Stimulated activated CD4-positive, alpha-beta T cell treated with anti-CD3 and anti-CD28 coated beads, Interleukin-1b, Interleukin-23, amount 100 ng/mL, for 48 hours (primary cell): ENCODE data around the gene TBC1D12.
"Not testable (repeated sequence)": the region's sequence is repeated elsewhere in the genome, so short reads cannot be mapped to it uniquely, and the experiment has no call there.

Experiments used
- DNase-seq: peaks from one replicate; pipeline ENCODE4 v3.0.0-alpha.2; 2020

TBC1D12 gene

DNA sequence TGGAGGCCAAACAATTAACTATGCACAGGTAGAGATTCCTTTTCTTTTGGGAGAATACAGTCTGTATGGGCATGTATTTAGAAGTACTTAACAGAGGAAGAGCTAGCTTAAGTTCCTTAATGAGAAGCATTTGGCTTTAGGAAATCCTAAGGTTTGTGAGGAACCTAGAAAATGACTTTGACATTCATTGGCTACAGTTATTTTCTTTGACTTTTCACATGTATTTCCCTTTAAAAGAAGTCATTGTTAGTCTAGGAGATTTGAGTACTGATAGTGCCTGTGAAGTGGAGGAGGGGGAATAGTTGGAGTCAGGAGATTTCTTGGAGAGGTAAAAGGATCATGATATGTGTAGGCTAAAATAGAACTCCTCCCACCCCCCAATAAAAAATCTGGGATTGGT is 146.9 kb downstream of the TBC1D12 start:
- no peak for DNase-seq

DNA sequence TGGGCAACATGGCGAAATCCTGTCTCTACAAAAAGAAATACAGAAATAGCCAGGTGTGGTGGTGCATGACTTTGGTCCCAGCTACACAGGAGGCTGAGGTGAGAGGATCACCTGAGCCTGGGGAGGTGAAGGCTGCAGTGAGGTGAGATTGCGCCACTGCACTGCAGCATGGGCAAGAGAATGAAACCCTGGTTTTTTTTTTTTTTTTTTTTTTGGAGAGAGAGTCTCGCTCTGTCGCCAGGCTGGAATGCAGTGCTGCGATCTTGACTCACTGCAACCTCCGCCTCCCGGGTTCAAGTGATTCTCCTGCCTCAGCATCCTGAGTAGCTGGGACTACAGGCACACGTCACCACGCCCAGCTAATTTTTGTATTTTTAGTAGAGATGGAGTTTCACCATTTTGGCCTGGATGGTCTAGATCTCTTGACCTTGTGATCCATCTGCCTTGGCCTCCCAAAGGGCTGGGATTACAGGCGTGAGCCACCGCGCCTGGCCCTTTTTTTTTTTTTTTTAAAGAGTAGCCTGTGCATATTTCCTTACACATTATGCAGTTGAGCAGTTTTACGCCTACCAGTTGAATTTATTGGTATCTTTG is 165.5 kb downstream of the TBC1D12 start:
- not testable (repeated sequence) for DNase-seq

DNA sequence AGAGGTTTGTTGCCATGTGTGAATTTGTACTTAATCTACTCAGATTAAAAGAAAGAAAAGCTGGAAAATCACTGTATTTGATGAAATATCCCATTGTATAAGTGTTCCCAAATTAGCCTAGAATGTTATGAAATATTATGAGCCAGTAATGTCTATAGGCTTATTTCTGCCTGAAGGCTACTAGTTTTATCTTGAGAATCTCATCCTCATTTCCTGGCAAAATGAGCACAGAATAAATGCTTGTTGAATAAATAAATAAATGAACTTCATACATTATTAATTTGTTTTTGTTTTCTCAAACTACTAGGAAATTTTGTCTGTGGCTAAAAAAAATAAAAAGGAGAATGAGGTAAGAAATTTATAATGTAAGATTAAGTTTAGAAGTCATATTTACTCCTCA is 168.7 kb downstream of the TBC1D12 start:
- no peak for DNase-seq

DNA sequence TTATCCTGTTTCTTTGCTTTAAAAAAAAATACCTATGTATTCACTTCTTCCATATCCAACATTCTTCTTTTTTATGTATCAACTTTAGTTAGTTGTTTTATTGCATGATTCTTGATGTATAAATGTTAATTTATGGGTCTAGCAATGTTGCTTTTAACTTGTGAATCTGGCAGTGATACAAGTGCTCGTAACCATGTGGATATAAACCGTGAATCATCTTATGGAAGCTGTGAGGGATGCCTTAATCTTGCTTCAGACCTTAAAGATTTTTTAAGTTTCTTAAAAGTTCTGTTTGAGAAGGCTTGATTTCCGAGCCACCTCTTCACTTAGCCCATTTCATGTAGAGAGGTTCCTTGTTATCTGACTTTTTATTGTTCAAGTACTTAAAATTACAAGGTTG is 169.2 kb downstream of the TBC1D12 start:
- DNase-seq: no peak

DNA sequence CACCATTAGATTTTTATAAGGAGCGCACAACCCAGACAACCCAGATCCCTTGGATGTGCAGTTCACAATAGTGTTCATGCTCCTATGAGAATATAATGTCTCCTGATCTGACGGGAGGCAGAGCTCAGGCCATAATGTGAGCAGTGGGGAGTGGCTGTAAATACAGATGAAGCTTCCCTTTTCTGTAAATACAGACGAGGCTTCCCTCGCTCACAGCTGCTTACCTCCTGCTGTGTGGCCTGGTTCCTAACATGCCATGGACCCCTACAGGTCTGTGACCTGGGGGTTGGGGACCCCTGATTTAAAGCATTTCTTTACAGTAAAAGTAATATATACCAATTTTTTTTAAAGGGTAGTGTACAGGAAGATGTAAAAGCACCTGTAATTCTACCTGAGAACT is 176.4 kb downstream of the TBC1D12 start:
- no peak for DNase-seq

DNA sequence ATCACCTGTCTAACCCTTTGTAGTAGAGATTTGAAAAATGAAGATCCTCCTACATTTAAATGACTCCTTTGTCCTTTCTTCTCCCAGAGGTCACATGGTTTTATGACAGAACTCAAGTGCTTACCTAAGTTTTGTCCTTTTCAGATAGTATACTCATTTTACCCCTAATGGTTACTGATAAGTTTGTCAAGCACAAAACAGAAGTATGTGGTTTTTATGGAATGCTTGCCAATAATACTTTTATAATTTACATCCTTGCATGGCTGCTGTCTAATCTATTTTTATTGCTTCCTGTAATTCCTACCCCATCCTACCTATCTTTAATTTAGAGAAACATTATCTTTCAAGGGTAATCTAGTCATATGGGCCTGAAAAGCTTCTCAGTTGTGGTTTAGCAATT is 180.8 kb downstream of the TBC1D12 start:
- no peak for DNase-seq
